ENCODE measurements around the gene FCF1.

The FCF1 gene

DNA sequence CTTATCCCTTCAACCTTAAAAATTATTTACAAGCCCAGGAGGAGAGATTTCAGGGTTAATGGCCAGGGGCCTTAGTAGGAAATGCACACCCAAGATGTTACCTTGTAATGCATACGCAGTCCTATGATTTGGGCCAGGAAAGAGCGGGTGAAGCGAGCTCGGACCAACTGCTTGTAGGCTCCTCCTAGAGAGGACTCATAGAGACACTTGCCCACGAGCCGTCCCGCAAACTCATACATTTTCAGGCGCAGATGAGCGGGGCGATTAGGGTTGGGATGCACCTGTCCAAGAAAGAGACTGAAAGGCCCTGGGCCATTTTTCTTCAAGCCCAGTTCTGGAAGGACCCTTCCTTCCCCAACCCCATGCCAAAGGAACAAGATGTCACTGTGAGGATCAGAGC lies 43.1 kb upstream of the FCF1 start:
- no CpG with 5 or more reads among the region's 10 CpGs for WGBS (ENCODE audit: extremely low coverage, insufficient coverage, low lambda C conversion rate)
- H3K18ac ChIP-seq (ENCODE audit: low read length): no peak overlapping the region
- H3K56ac ChIP-seq (ENCODE audit: low read length): no peak overlapping the region
- H3K27ac ChIP-seq (ENCODE audit: low read depth, low read length): no peak overlapping the region
- H3K79me2 ChIP-seq (ENCODE audit: control insufficient read depth, insufficient read depth, low read length): no peaks in the 10 kb centered on the region
- no peak overlapping the region for H2AK5ac ChIP-seq (ENCODE audit: low read length)
- H3K4me2 ChIP-seq (ENCODE audit: low read length): no peak overlapping the region
- H3K27me3 ChIP-seq (ENCODE audit: insufficient read depth, low read length, poor library complexity): no peaks in the 10 kb centered on the region
- H2BK5ac ChIP-seq (ENCODE audit: low read length): no peak overlapping the region
- H4K5ac ChIP-seq (ENCODE audit: low read length): no peak overlapping the region
- peaks cover 11% of the 10 kb centered on the region for H3K36me3 ChIP-seq (ENCODE audit: control insufficient read depth, insufficient read depth, low read length)
- H3K79me1 ChIP-seq (ENCODE audit: low read length): no peaks in the 10 kb centered on the region
- DNase-seq: no peak
- no peaks in the 10 kb centered on the region for H3K4me1 ChIP-seq (ENCODE audit: control insufficient read depth, low read depth, low read length)
- no peak overlapping the region for H4K8ac ChIP-seq (ENCODE audit: low read depth, low read length)
- H3K23ac ChIP-seq (ENCODE audit: low read length): no peak overlapping the region
- H3K4me3 ChIP-seq (ENCODE audit: low read length): no peak overlapping the region
- H3K4ac ChIP-seq (ENCODE audit: low read depth, low read length): no peak overlapping the region
- no peak overlapping the region for H3K9ac ChIP-seq (ENCODE audit: low read length)
- H2BK120ac ChIP-seq (ENCODE audit: low read depth, low read length): no peak overlapping the region
- no peak overlapping the region for H2BK15ac ChIP-seq (replicated peaks; ENCODE audit: low read depth)

DNA sequence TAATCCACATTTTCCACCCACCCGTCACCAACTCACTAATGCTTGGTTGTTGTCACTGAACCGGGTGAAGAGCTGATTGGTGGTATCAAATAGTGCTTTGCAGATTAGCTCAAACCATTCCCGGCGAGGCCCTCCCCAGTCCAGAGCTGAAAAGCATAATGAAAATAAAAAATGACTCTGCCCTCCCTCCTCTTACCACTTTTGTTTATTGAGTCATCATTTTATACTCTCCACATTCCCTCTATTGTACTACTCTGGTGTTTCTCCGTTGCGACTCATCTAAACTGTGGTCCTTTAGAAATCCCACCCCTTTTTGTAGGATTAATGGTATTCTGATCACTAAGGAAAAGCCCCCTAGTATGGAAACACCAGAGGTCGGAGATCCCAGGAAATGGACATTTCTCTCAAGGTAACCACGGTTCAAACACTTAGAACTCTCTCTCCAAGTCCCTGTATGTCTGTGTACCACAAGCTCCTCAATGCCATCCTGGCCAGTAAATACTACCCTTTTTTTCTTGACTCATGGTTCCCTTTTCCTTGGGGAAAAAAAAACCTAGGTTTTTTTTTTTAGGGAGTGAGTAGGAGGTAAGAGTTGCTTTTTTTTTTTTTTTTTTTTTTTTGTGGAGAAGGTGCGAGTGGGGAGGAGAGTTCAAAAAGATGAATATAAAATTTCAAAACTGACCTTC lies 42.1 kb upstream of the FCF1 start:
- no CpG with 5 or more reads among the region's 9 CpGs for WGBS (ENCODE audit: extremely low coverage, insufficient coverage, low lambda C conversion rate)
- H3K4me3 ChIP-seq (ENCODE audit: low read length): no peak overlapping the region
- H3K27me3 ChIP-seq (ENCODE audit: insufficient read depth, low read length, poor library complexity): no peaks in the 10 kb centered on the region
- H2BK120ac ChIP-seq (ENCODE audit: low read depth, low read length): no peak overlapping the region
- H3K56ac ChIP-seq (ENCODE audit: low read length): no peak overlapping the region
- H3K27ac ChIP-seq (ENCODE audit: low read depth, low read length): no peak overlapping the region
- H3K18ac ChIP-seq (ENCODE audit: low read length): no peak overlapping the region
- no peak overlapping the region for H2BK5ac ChIP-seq (ENCODE audit: low read length)
- no peak overlapping the region for H4K8ac ChIP-seq (ENCODE audit: low read depth, low read length)
- H3K9ac ChIP-seq (ENCODE audit: low read length): no peak overlapping the region
- no peak overlapping the region for H4K5ac ChIP-seq (ENCODE audit: low read length)
- no peak overlapping the region for H3K4me2 ChIP-seq (ENCODE audit: low read length)
- H3K36me3 ChIP-seq (ENCODE audit: control insufficient read depth, insufficient read depth, low read length): peaks cover 11% of the 10 kb centered on the region
- H3K23ac ChIP-seq (ENCODE audit: low read length): no peak overlapping the region
- H2BK15ac ChIP-seq (replicated peaks; ENCODE audit: low read depth): no peak overlapping the region
- no peak overlapping the region for H3K4ac ChIP-seq (ENCODE audit: low read depth, low read length)
- no peaks in the 10 kb centered on the region for H3K79me2 ChIP-seq (ENCODE audit: control insufficient read depth, insufficient read depth, low read length)
- H3K4me1 ChIP-seq (ENCODE audit: control insufficient read depth, low read depth, low read length): no peaks in the 10 kb centered on the region
- no peak overlapping the region for H2AK5ac ChIP-seq (ENCODE audit: low read length)
- H3K79me1 ChIP-seq (ENCODE audit: low read length): no peaks in the 10 kb centered on the region
- no peak for DNase-seq

DNA sequence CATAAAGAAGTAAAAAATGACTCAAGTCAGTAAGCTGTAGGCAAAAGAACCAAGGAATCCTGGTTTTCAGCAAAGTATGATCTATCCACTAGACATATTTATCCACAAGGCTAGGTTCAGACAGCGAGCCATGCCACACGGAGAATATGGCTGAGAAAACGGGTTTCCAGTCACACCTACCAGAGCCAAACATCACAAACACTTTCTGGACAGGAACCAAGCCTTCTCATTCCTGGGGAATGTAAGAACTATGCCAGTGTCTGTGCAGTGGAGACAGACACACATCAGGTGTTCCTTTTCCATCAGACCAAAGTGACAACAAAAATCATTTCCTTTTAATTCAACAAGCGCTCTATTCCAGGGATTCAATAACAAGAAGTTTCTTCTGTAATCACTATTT lies 41.2 kb upstream of the FCF1 start:
- H3K4me2 ChIP-seq (ENCODE audit: low read length): no peak overlapping the region
- H2AK5ac ChIP-seq (ENCODE audit: low read length): no peak overlapping the region
- H4K5ac ChIP-seq (ENCODE audit: low read length): no peak overlapping the region
- no peak overlapping the region for H4K8ac ChIP-seq (ENCODE audit: low read depth, low read length)
- H3K56ac ChIP-seq (ENCODE audit: low read length): no peak overlapping the region
- no peak overlapping the region for H2BK120ac ChIP-seq (ENCODE audit: low read depth, low read length)
- no peak overlapping the region for H2BK5ac ChIP-seq (ENCODE audit: low read length)
- no peak overlapping the region for H2BK15ac ChIP-seq (replicated peaks; ENCODE audit: low read depth)
- no peaks in the 10 kb centered on the region for H3K79me1 ChIP-seq (ENCODE audit: low read length)
- DNase-seq: no peak
- WGBS (ENCODE audit: extremely low coverage, insufficient coverage, low lambda C conversion rate): no CpG with 5 or more reads among the region's 4 CpGs
- H3K4me1 ChIP-seq (ENCODE audit: control insufficient read depth, low read depth, low read length): no peaks in the 10 kb centered on the region
- no peak overlapping the region for H3K23ac ChIP-seq (ENCODE audit: low read length)
- no peak overlapping the region for H3K27ac ChIP-seq (ENCODE audit: low read depth, low read length)
- no peak overlapping the region for H3K4me3 ChIP-seq (ENCODE audit: low read length)
- H3K9ac ChIP-seq (ENCODE audit: low read length): no peak overlapping the region
- no peak overlapping the region for H3K4ac ChIP-seq (ENCODE audit: low read depth, low read length)
- no peaks in the 10 kb centered on the region for H3K27me3 ChIP-seq (ENCODE audit: insufficient read depth, low read length, poor library complexity)
- H3K18ac ChIP-seq (ENCODE audit: low read length): no peak overlapping the region
- H3K36me3 ChIP-seq (ENCODE audit: control insufficient read depth, insufficient read depth, low read length): peaks cover 11% of the 10 kb centered on the region
- H3K79me2 ChIP-seq (ENCODE audit: control insufficient read depth, insufficient read depth, low read length): no peaks in the 10 kb centered on the region

DNA sequence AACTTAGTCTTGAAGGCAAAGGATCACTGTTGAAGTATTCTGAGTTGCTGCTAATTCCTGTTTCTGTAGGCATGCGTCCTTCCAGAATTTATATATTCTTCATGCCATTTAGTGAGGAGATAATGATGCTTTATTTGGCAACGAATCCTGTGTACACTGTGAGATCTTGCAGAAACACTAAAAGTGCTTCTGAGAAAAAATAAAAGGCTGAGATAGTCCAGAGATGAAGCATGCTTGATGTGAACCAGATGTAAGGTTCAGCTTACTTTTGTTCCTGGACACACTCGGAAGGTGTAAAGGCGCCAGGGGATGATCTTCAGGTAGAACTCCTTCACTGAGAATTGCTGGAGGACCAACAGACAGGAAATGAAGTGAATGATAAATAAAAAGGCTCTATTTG lies 39.2 kb upstream of the FCF1 start:
- H3K4me3 ChIP-seq (ENCODE audit: low read length): no peak overlapping the region
- no peak overlapping the region for H3K18ac ChIP-seq (ENCODE audit: low read length)
- H3K27me3 ChIP-seq (ENCODE audit: insufficient read depth, low read length, poor library complexity): no peaks in the 10 kb centered on the region
- H2BK5ac ChIP-seq (ENCODE audit: low read length): no peak overlapping the region
- no peak overlapping the region for H4K5ac ChIP-seq (ENCODE audit: low read length)
- H3K79me1 ChIP-seq (ENCODE audit: low read length): no peaks in the 10 kb centered on the region
- WGBS (ENCODE audit: extremely low coverage, insufficient coverage, low lambda C conversion rate): no CpG with 5 or more reads among the region's 4 CpGs
- H3K36me3 ChIP-seq (ENCODE audit: control insufficient read depth, insufficient read depth, low read length): peaks cover 6% of the 10 kb centered on the region
- no peak overlapping the region for H3K27ac ChIP-seq (ENCODE audit: low read depth, low read length)
- no peak overlapping the region for H2BK120ac ChIP-seq (ENCODE audit: low read depth, low read length)
- no peak overlapping the region for H3K4me2 ChIP-seq (ENCODE audit: low read length)
- DNase-seq: no peak
- no peak overlapping the region for H3K23ac ChIP-seq (ENCODE audit: low read length)
- no peaks in the 10 kb centered on the region for H3K4me1 ChIP-seq (ENCODE audit: control insufficient read depth, low read depth, low read length)
- no peak overlapping the region for H3K9ac ChIP-seq (ENCODE audit: low read length)
- no peak overlapping the region for H2AK5ac ChIP-seq (ENCODE audit: low read length)
- no peaks in the 10 kb centered on the region for H3K79me2 ChIP-seq (ENCODE audit: control insufficient read depth, insufficient read depth, low read length)
- no peak overlapping the region for H4K8ac ChIP-seq (ENCODE audit: low read depth, low read length)
- no peak overlapping the region for H2BK15ac ChIP-seq (replicated peaks; ENCODE audit: low read depth)
- no peak overlapping the region for H3K4ac ChIP-seq (ENCODE audit: low read depth, low read length)
- no peak overlapping the region for H3K56ac ChIP-seq (ENCODE audit: low read length)

DNA sequence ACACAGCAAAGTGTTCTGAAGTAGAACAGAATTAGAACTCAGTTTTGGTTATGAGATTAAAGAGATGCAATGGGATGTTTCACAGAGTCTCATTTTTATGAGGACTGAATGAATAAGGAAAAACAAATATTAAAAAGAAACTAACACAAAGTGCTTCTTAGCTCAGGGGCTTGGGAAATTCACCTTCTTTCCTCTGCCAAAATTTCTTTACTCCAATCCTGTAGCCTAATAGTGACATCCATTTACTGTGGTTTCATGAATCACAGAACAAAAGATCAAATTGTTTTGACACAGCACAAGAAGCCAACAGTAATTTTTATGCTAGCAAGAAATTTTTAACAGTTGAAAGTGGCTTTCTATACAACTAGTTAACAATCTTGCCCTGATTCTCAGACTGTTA lies 37.7 kb upstream of the FCF1 start:
- no peak overlapping the region for H4K5ac ChIP-seq (ENCODE audit: low read length)
- no peak overlapping the region for H3K23ac ChIP-seq (ENCODE audit: low read length)
- no peak overlapping the region for H3K4me3 ChIP-seq (ENCODE audit: low read length)
- H3K4me1 ChIP-seq (ENCODE audit: control insufficient read depth, low read depth, low read length): no peaks in the 10 kb centered on the region
- H3K9ac ChIP-seq (ENCODE audit: low read length): no peak overlapping the region
- no peaks in the 10 kb centered on the region for H3K27me3 ChIP-seq (ENCODE audit: insufficient read depth, low read length, poor library complexity)
- no peak overlapping the region for H3K56ac ChIP-seq (ENCODE audit: low read length)
- no peak overlapping the region for H4K8ac ChIP-seq (ENCODE audit: low read depth, low read length)
- H2BK120ac ChIP-seq (ENCODE audit: low read depth, low read length): no peak overlapping the region
- H3K18ac ChIP-seq (ENCODE audit: low read length): no peak overlapping the region
- no peak for DNase-seq
- H3K27ac ChIP-seq (ENCODE audit: low read depth, low read length): no peak overlapping the region
- H2BK15ac ChIP-seq (replicated peaks; ENCODE audit: low read depth): no peak overlapping the region
- no peak overlapping the region for H3K4ac ChIP-seq (ENCODE audit: low read depth, low read length)
- H3K79me2 ChIP-seq (ENCODE audit: control insufficient read depth, insufficient read depth, low read length): no peaks in the 10 kb centered on the region
- H3K36me3 ChIP-seq (ENCODE audit: control insufficient read depth, insufficient read depth, low read length): peaks cover 5% of the 10 kb centered on the region
- no peak overlapping the region for H2AK5ac ChIP-seq (ENCODE audit: low read length)
- no peak overlapping the region for H3K4me2 ChIP-seq (ENCODE audit: low read length)
- H2BK5ac ChIP-seq (ENCODE audit: low read length): no peak overlapping the region
- no peaks in the 10 kb centered on the region for H3K79me1 ChIP-seq (ENCODE audit: low read length)
